ENCODE results near the gene KDM2B.

The KDM2B gene

GRCh38 chr12:121596526-121596925, 15.7 kb upstream of the KDM2B start:
- Histone ChIP-seq H3K36me3 (ENCODE audit: control insufficient read depth, low read length) (no peaks in the 10 kb centered on the region), H3K4me2 (ENCODE audit: low read length) (no peak overlapping the region), H3K9me2 (replicated peaks; ENCODE audit: control insufficient read depth, low read length) (no peaks in the 10 kb centered on the region), H3K79me2 (ENCODE audit: control insufficient read depth, low read length) (no peaks in the 10 kb centered on the region), H3K27me3 (ENCODE audit: control insufficient read depth, low read length) (no peaks in the 10 kb centered on the region), H3K9me3 (ENCODE audit: control insufficient read depth, insufficient read depth, low read length) (no peaks in the 10 kb centered on the region), H3K4me3 (ENCODE audit: low read length) (no peak overlapping the region), H3K4me1 (ENCODE audit: control insufficient read depth, low read length) (peaks cover 8% of the 10 kb centered on the region), H4K20me1 (ENCODE audit: control insufficient read depth, insufficient read depth, low read depth, low read length) (no peaks in the 10 kb centered on the region), H3F3A (ENCODE audit: control insufficient read depth, insufficient read depth) (no peaks in the 10 kb centered on the region), H3K27ac (ENCODE audit: low read depth, low read length) (no peak overlapping the region)
- TF ChIP-seq CTCF (IDR thresholded peaks at IDR 0.05; ENCODE audit: low read depth, low read length, poor library complexity, severe bottlenecking) (no peak), EZH2phosphoT487 (IDR thresholded peaks at IDR 0.05; ENCODE audit: borderline replicate concordance, low read length) (no peak)

DNA sequence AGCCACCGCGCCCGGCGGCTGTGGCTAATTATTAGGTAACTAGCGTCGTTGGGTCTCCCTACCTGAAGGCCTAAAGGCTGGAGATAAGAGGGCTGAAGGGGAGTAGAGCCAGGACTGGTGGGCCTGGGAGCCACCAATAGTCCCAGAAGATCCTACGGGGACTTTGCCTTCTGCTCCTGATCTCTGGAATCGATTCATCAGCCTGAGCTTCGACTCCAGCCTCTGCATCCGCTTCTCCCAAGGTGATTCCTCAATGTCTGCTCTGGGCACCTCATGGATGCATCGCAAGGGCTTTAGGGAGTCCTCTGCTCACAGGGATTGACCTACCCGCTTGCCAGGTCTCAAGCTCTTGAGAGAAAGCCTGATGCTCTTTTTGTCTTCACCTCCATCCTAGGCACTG, 14.7 kb upstream of the KDM2B start:
- H3K27me3 ChIP-seq (ENCODE audit: control insufficient read depth, low read length), result no peaks in the 10 kb centered on the region
- H3K4me2 ChIP-seq (ENCODE audit: low read length), result no peak overlapping the region
- TF ChIP-seq EZH2phosphoT487 (IDR thresholded peaks at IDR 0.05; ENCODE audit: borderline replicate concordance, low read length) (no peak), CTCF (IDR thresholded peaks at IDR 0.05; ENCODE audit: low read depth, low read length, poor library complexity, severe bottlenecking) (no peak)
- H3F3A ChIP-seq (ENCODE audit: control insufficient read depth, insufficient read depth), result peaks cover 7% of the 10 kb centered on the region
- H3K4me1 ChIP-seq (ENCODE audit: control insufficient read depth, low read length), result peaks cover 18% of the 10 kb centered on the region
- H3K36me3 ChIP-seq (ENCODE audit: control insufficient read depth, low read length), result no peaks in the 10 kb centered on the region
- H3K9me2 ChIP-seq (replicated peaks; ENCODE audit: control insufficient read depth, low read length), result no peaks in the 10 kb centered on the region
- no peaks in the 10 kb centered on the region for H3K9me3 ChIP-seq (ENCODE audit: control insufficient read depth, insufficient read depth, low read length)
- H3K27ac ChIP-seq (ENCODE audit: low read depth, low read length), result no peak overlapping the region
- no peaks in the 10 kb centered on the region for H4K20me1 ChIP-seq (ENCODE audit: control insufficient read depth, insufficient read depth, low read depth, low read length)
- H3K4me3 ChIP-seq (ENCODE audit: low read length), result no peak overlapping the region
- H3K79me2 ChIP-seq (ENCODE audit: control insufficient read depth, low read length), result no peaks in the 10 kb centered on the region

- Histone ChIP-seq H3K27ac (ENCODE audit: low read depth, low read length) (no peak overlapping the region), H3K4me3 (ENCODE audit: low read length) (no peak overlapping the region), H3K27me3 (ENCODE audit: control insufficient read depth, low read length) (no peaks in the 10 kb centered on the region), H3K4me2 (ENCODE audit: low read length) (no peak overlapping the region), H3K9me2 (replicated peaks; ENCODE audit: control insufficient read depth, low read length) (no peaks in the 10 kb centered on the region), H3K36me3 (ENCODE audit: control insufficient read depth, low read length) (no peaks in the 10 kb centered on the region), H3K9me3 (ENCODE audit: control insufficient read depth, insufficient read depth, low read length) (no peaks in the 10 kb centered on the region), H3F3A (ENCODE audit: control insufficient read depth, insufficient read depth) (peaks cover 16% of the 10 kb centered on the region), H4K20me1 (ENCODE audit: control insufficient read depth, insufficient read depth, low read depth, low read length) (no peaks in the 10 kb centered on the region), H3K4me1 (ENCODE audit: control insufficient read depth, low read length) (peaks cover 37% of the 10 kb centered on the region), H3K79me2 (ENCODE audit: control insufficient read depth, low read length) (no peaks in the 10 kb centered on the region)
- TF ChIP-seq EZH2phosphoT487 (IDR thresholded peaks at IDR 0.05; ENCODE audit: borderline replicate concordance, low read length), result no peak
- TF ChIP-seq CTCF (IDR thresholded peaks at IDR 0.05; ENCODE audit: low read depth, low read length, poor library complexity, severe bottlenecking), result no peak
Measured at GRCh38 chr12:121592320-121592719, 11.5 kb upstream of the KDM2B start.

Measured in DOHH2 (cell line).